Keratinocyte (primary cell): Measurements from ENCODE around the gene METTL8. TPM values are rescaled to one million over a fixed set of nuclear protein-coding genes. Genes with fewer than 3 reads are reported as not detected.

Experiments used
- DNase-seq: peaks from one replicate; pipeline ENCODE4 v3.0.0-alpha.2; 2011; ENCODE audit warnings: low read depth, missing footprints, low spot score
- FAIRE-seq: peaks from 2 replicates; lab custom pipeline; 2011; peaks lifted over from hg19 to GRCh38; lab: Jason Lieb, UNC
- H2AFZ ChIP-seq: 2 replicates; pipeline ENCODE4 v1.6.0; 2012; ENCODE audit warnings: low read length, control low read depth, inconsistent platforms; ENCODE audit not compliant: control insufficient read depth
- H3K27ac ChIP-seq: 2 replicates; pipeline ENCODE4 v1.5.1; 2011; ENCODE audit warnings: low read length; ENCODE audit not compliant: control insufficient read depth, insufficient read depth
- H3K27me3 ChIP-seq: 3 replicates; pipeline ENCODE4 v1.6.0; 2011; ENCODE audit warnings: low read length; ENCODE audit not compliant: control insufficient read depth, insufficient read depth; ENCODE audit errors: extremely low read depth
- H3K36me3 ChIP-seq, 2 experiments: 2 replicates in 1 of 2; 3 replicates in 1 of 2; pipeline ENCODE4 v1.5.1; 2011; ENCODE audit warnings: low read length in 2 of 2, mild to moderate bottlenecking in 1 of 2; ENCODE audit not compliant: control insufficient read depth in 2 of 2, insufficient read depth in 2 of 2; ENCODE audit errors: extremely low read depth in 1 of 2
- H3K4me1 ChIP-seq: 3 replicates; pipeline ENCODE4 v1.5.1; 2011; ENCODE audit warnings: low read length; ENCODE audit not compliant: control insufficient read depth, insufficient read depth; ENCODE audit errors: extremely low read depth
- H3K4me2 ChIP-seq: 3 replicates; pipeline ENCODE4 v1.6.0; 2011; ENCODE audit warnings: low read depth, low read length; ENCODE audit not compliant: control insufficient read depth, insufficient read depth; ENCODE audit errors: extremely low read depth
- H3K4me3 ChIP-seq, 3 experiments: fragments of 200-600 bp in 1 of 3; sonication (generic) in 1 of 3; 2 replicates in 2 of 3; 3 replicates in 1 of 3; pipeline ENCODE4 v1.5.1; 2011 to 2016; ENCODE audit warnings: low read length in 3 of 3, mild to moderate bottlenecking in 3 of 3, control low read depth in 2 of 3, inconsistent platforms in 1 of 3, low read depth in 1 of 3, mixed read lengths in 1 of 3, mixed run types in 1 of 3, moderate library complexity in 1 of 3; ENCODE audit not compliant: control insufficient read depth in 2 of 3, insufficient read depth in 2 of 3; ENCODE audit errors: extremely low read depth in 1 of 3
- H3K79me2 ChIP-seq: 2 replicates; pipeline ENCODE4 v1.6.0; 2012; ENCODE audit warnings: low read length; ENCODE audit not compliant: control insufficient read depth, insufficient read depth
- H3K9ac ChIP-seq: 3 replicates; pipeline ENCODE4 v1.6.0; 2011; ENCODE audit warnings: low read length; ENCODE audit not compliant: control insufficient read depth, insufficient read depth; ENCODE audit errors: extremely low read depth
- H3K9me1 ChIP-seq: 3 replicates; pipeline ENCODE4 v1.6.0; 2011; ENCODE audit warnings: low read length; ENCODE audit not compliant: control insufficient read depth, insufficient read depth; ENCODE audit errors: extremely low read depth
- H3K9me3 ChIP-seq: 2 replicates; pipeline ENCODE4 v1.5.1; 2012; ENCODE audit warnings: low read depth, low read length; ENCODE audit not compliant: control insufficient read depth
- H4K20me1 ChIP-seq: 3 replicates; pipeline ENCODE4 v1.6.0; 2011; ENCODE audit warnings: low read length; ENCODE audit not compliant: control insufficient read depth, insufficient read depth; ENCODE audit errors: extremely low read depth
- EZH2 ChIP-seq: IDR thresholded peaks from one replicate; pipeline ENCODE4 v1.6.1; 2012; ENCODE audit warnings: inconsistent platforms, mild to moderate bottlenecking, low read length, moderate library complexity
- dilution Hi-C: fragments of 300-500 bp; cut with MboI; formaldehyde crosslinking; loops from one replicate; pipeline ENCODE4 v1.7.0; 2020; ENCODE audit warnings: low sequenced_read_pairs; ENCODE audit not compliant: extremely low pct_ligation_motif_present
- polyA plus RNA-seq, 5 experiments: library from polyadenylated mRNA; depleted of rRNA in 3 of 5; stranded (reverse) in 3 of 5; stranded (forward) in 1 of 5; unstranded in 1 of 5; fragments of >200 nt; gene quantifications; 1 replicate in 1 of 5; 2 replicates in 3 of 5; 3 replicates in 1 of 5; pipeline versions ENCODE4 v1.2.1 to v1.2.3, GENCODE V29; 2011 to 2012; ENCODE audit warnings: missing spikeins in 2 of 5, low read depth in 1 of 5, low replicate concordance in 1 of 5
- TF ChIP-seq, protein P1 (sequence below), 3 experiments: IDR thresholded peaks in 1 of 3; conservative IDR thresholded peaks in 1 of 3; optimal IDR thresholded peaks in 1 of 3; 2 replicates in 2 of 3; 3 replicates in 1 of 3; pipeline versions ENCODE3 to v1.5.1; 2011; ENCODE audit warnings: low read length in 3 of 3, mild to moderate bottlenecking in 3 of 3, moderate library complexity in 2 of 3, control low read depth in 1 of 3, inconsistent platforms in 1 of 3; ENCODE audit not compliant: insufficient read depth in 2 of 3; ENCODE audit errors: extremely low read depth in 1 of 3

Gene METTL8
- polyA plus RNA-seq, 1 donor (not counting 4 experiments of a cell fraction or from before 2014, with no cell fraction given) = 81.2 TPM

DNA sequence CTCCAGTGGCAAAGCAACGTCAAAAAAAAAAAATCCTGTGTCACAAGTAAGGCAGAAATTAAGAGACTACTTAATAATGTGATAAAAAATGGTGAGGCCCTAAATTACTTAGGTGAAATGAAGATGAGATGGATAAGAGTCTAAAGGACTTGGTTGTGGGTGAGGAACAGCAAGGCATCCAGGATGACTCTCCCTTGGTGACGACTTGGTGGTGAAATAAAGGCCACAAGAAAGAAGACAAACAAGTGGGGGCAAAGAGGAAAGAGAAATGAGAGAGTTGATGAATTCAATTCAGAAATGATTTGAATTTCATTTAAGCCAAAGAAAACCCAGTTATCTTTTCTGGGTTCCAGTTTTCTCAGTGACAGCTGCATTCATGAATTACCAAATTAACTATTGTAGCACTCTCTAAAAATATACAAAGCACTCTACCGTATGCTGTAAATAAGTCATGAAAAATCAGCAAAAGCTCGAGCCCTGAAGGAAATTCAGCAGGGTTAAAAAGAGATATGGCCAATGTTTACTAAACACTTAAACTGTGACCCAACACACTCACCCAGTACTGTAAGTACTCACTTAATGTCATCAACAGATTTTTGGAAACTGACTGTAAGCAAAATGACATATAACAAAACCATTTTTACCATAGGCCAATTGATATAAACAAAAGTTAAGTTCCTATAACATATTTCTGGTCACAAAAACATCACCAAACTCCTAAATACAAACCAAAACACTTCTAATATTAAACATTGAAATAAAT lies 1.4 kb downstream of the METTL8 start:
- Histone ChIP-seq H4K20me1 (no peaks in the 10 kb centered on the region), H3K9me3 (no peaks in the 10 kb centered on the region), H2AFZ (no peak overlapping the region), H3K9me1 (peaks cover 2% of the 10 kb centered on the region), H3K27ac (peak overlapping the region; percentile 99), H3K9ac (peak overlapping the region; percentile 97), H3K79me2 (peaks cover 56% of the 10 kb centered on the region), H3K4me1 (peaks cover 24% of the 10 kb centered on the region), H3K36me3 (peaks cover 0 to 7% of the 10 kb centered on the region in 2 experiments), H3K4me2 (peak overlapping the region; percentile 100), H3K27me3 (no peaks in the 10 kb centered on the region), H3K4me3 (peak overlapping the region; percentile 82 to 97 (median 92))
- dilution Hi-C loops = no loop called here
- TF ChIP-seq, protein P1, sequence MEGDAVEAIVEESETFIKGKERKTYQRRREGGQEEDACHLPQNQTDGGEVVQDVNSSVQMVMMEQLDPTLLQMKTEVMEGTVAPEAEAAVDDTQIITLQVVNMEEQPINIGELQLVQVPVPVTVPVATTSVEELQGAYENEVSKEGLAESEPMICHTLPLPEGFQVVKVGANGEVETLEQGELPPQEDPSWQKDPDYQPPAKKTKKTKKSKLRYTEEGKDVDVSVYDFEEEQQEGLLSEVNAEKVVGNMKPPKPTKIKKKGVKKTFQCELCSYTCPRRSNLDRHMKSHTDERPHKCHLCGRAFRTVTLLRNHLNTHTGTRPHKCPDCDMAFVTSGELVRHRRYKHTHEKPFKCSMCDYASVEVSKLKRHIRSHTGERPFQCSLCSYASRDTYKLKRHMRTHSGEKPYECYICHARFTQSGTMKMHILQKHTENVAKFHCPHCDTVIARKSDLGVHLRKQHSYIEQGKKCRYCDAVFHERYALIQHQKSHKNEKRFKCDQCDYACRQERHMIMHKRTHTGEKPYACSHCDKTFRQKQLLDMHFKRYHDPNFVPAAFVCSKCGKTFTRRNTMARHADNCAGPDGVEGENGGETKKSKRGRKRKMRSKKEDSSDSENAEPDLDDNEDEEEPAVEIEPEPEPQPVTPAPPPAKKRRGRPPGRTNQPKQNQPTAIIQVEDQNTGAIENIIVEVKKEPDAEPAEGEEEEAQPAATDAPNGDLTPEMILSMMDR (optimal IDR thresholded peaks at IDR 0.05 in 1 of 3, IDR thresholded peaks at IDR 0.05 in 1 of 3, conservative IDR thresholded peaks at IDR 0.05 in 1 of 3; ENCODE audit: extremely low read depth in 1 of 3, insufficient read depth in 2 of 3, low read length in 3 of 3) = no peak
- TF ChIP-seq EZH2 = no peak
- FAIRE-seq (no peak), DNase-seq (no peak)

DNA sequence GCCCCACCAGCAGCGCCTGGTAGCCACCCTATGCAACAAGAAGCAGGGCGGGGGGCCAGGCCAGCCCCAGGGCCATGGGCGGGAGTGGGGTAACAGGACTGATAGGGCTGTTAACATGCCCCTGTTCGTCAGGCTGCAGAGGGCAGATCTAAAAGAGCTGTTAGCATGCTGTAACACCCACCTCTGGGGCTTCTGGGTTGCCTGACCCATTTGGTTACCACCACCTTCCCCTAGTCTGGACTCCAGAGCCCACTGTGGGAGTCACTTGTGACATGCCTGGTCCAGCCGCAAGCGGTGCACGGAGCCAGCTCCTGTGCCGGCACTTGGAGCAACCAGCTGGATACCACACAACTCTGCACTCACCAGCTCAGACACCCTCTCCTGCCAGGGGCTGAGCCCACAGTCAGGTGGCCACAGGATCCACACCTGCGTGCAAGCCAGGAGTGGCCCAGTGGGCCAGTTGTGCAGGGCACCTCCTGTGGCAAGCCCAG lies 2.1 kb downstream of the METTL8 start:
- peak overlapping the region; percentile 82 to 97 (median 92) for H3K4me3 ChIP-seq
- peaks cover 60% of the 10 kb centered on the region for H3K79me2 ChIP-seq
- peak overlapping the region; percentile 97 for H3K9ac ChIP-seq
- H3K27me3 ChIP-seq = no peaks in the 10 kb centered on the region
- peak overlapping the region; percentile 26 for H2AFZ ChIP-seq
- FAIRE-seq (no peak), DNase-seq (no peak)
- TF ChIP-seq, protein P1 (optimal IDR thresholded peaks at IDR 0.05 in 1 of 3, IDR thresholded peaks at IDR 0.05 in 1 of 3, conservative IDR thresholded peaks at IDR 0.05 in 1 of 3; ENCODE audit: extremely low read depth in 1 of 3, insufficient read depth in 2 of 3, low read length in 3 of 3) = no peak
- TF ChIP-seq EZH2 = no peak
- H3K27ac ChIP-seq = peak overlapping the region; percentile 99
- dilution Hi-C loops = no loop called here
- peak overlapping the region; percentile 100 for H3K4me2 ChIP-seq
- H3K4me1 ChIP-seq = peaks cover 24% of the 10 kb centered on the region
- no peaks in the 10 kb centered on the region for H3K9me3 ChIP-seq
- H3K36me3 ChIP-seq = peaks cover 0 to 3% of the 10 kb centered on the region in 2 experiments
- no peaks in the 10 kb centered on the region for H4K20me1 ChIP-seq
- peaks cover 2% of the 10 kb centered on the region for H3K9me1 ChIP-seq
